ENCODE measurements around the gene C6orf118.

The C6orf118 gene

DNA sequence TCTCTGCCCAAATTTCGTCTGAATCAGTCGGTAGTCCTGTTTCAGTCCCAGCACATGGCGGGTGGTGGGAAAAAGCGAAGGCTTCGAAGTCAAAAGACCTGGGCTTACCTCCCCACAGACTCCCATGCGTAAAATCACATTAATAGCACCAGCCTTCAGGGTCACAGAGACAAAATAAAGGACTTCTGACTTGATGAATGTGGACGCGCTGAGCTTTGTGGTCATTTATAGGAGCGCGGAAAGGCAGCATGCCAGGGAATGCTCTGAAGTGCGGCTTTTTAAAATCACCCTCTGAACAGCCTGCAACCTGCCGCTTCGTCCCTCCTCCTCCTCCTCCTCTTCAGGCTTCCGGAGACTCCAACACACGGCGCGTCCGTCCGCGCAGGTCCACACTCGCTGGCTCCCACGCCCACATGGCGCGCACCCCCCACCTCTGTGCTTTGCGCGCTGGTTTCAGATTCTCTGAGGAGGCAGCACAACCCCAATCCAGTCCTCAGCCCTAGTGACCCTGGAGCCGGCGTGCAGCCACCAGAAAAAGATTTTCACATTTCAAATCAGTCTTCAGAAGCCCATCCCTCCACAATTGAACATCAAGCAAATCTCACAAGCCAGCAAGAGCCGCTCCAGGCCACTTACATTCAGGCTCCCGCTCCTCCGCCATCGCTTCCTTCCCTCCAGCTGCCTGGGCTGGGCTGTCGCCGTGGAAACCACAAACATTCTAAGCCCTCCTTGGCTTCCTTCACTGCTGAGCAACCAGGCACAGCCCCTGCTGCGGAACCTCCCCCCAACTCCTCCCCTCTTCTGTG lies at the start of gene C6orf118:
Gene C6orf118 (minus strand): TSS at position 680 of the 806 bp plus-strand sequence. CDS start 19 bp downstream, at position 661.
- DNase-seq (ENCODE audit: low read depth, low spot score), result no peak

GRCh38 chr6:165345700-165346099 lies 36.3 kb upstream of the C6orf118 start:
- DNase-seq (ENCODE audit: low read depth, low spot score), result no peak

- no peak for DNase-seq (ENCODE audit: low read depth, low spot score)
Measured at GRCh38 chr6:165340532-165340931, 31.1 kb upstream of the C6orf118 start.

- no peak for DNase-seq (ENCODE audit: low read depth, low spot score)
Measured at GRCh38 chr6:165325609-165326008, 16.2 kb upstream of the C6orf118 start.

- no peak for DNase-seq (ENCODE audit: low read depth, low spot score)
Measured at GRCh38 chr6:165321555-165322145, 12.2 kb upstream of the C6orf118 start.

GRCh38 chr6:165321150-165321549 lies 11.7 kb upstream of the C6orf118 start:
- DNase-seq (ENCODE audit: low read depth, low spot score), result no peak

GRCh38 chr6:165317723-165318122 lies 8.3 kb upstream of the C6orf118 start:
- no peak for DNase-seq (ENCODE audit: low read depth, low spot score)

DNA sequence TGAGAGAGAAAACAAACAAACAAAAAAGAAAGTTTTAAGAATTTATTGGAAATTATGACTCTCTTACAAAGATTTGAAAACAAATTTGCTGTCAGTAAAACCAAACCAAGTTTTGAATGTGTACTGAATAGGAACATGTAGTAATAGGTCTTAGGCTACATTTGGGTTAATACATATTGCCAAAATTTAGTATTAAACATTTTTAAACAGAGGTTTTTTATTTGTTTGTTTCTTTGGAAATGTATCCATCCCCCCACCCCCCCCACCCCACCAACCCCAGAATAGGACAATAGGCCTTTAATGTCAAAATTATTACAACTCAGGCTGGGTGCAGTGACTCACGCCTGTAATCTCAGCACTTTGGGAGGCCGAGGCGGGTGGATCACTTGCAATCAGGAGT lies 2.5 kb downstream of the C6orf118 start:
- DNase-seq (ENCODE audit: low read depth, low spot score), result no peak

DNA sequence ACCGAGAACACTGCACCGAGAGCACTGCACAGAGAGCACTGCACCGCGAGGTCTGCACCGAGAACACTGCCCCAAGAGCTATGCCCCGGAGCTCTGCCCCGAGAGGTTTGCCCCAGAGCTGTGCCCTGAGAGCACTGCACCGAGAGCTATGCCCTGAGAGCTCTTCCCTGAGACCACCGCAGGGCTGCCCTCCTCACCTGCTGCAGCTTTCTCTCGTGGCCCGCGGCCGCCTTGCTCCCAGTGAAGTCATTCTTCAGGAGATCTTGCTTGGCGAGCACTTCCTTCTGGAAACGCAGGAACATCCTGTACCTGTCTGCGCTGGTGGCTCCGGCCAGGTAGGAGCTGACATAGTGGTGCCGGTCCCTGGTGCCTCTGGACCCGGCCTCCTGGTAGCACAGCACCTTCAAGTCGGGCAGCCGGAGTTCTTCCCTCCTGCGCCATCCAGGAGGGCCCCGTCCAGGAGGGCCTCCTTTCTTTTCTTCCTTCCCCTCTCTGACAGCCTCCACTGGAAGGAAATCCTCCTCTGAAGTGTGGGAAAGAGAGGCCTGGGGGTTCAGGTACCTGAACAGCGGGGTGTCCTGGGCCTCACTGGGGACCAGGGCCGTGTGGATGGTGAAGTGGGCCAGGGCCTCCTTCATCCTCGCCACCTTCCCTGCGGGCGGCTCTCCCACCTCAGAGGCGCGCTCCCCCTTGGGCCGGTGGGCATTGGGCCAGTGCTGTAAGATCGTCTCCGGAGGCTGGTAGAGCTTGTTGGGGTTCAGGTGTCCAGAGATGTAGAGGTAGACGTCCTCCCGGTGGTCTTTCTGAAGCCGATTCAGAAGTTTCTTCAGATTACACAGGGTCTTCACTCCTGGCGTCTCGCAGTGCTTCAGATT lies 7.8 kb downstream of the C6orf118 start:
- DNase-seq (ENCODE audit: low read depth, low spot score), result no peak

GRCh38 chr6:165300422-165300936 lies 8.9 kb downstream of the C6orf118 start:
- no peak for DNase-seq (ENCODE audit: low read depth, low spot score)

- no peak for DNase-seq (ENCODE audit: low read depth, low spot score)
Measured at GRCh38 chr6:165298875-165299274, 10.5 kb downstream of the C6orf118 start.

DNA sequence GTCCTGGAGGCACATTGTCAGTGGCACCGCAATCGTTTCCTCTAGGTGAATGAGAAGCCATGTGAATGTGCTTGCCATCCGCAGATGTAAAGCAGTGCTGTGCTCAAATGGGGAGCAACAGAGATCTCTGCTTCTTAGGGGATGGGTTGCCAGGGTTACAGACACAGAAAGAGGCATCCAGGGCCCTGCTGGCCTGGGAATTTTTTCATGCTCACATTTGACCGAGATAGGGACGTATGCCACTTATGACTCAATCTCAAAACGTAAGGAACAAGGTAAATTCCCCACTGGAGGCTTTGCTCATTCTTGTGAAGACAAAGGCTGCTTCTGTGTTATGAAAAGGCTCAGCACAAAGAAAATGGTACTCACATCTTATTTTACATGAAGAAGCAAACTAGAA lies 11.0 kb downstream of the C6orf118 start:
- DNase-seq (ENCODE audit: low read depth, low spot score), result no peak

GRCh38 chr6:165292657-165293056 lies 16.7 kb downstream of the C6orf118 start:
- DNase-seq (ENCODE audit: low read depth, low spot score), result no peak

DNA sequence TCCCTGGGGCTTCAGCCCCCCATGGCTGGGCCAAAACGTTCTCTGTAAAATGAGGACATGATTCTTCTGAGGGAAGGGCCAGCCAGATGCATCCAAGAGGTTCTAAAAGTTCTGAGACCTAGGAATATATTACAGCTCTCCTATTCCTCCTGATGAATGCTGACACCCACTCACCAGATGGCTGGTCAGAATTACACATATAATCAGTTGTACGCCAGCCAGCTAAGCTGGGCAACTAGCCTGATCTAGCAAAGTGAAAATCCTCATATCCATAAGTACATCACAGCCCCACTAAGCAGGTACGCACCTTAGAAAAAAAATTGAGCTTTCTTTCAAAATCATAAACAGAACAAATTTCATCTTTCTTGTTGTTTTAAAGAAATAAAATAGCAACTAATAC lies 34.8 kb downstream of the C6orf118 start:
- DNase-seq (ENCODE audit: low read depth, low spot score), result no peak

DNA sequence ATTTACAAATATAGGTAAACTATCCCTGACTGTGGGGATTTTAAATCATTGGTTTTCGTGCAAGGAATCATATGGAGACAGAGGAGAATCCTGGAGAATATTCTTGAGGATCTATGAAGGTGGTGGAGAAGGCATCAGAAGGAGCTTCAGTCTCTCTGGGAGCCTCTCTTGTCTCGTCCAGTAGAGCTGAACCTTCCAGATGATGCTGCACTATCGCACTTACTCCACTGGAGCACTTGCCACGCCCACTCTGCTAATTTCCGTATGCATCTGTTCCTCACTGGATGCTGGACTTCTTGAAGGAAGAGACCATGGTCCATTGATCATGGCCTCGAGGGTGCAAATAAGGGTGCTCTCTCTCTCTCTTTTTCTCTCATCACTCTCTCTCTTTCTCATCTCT lies 36.8 kb downstream of the C6orf118 start:
- DNase-seq (ENCODE audit: low read depth, low spot score), result no peak

DNA sequence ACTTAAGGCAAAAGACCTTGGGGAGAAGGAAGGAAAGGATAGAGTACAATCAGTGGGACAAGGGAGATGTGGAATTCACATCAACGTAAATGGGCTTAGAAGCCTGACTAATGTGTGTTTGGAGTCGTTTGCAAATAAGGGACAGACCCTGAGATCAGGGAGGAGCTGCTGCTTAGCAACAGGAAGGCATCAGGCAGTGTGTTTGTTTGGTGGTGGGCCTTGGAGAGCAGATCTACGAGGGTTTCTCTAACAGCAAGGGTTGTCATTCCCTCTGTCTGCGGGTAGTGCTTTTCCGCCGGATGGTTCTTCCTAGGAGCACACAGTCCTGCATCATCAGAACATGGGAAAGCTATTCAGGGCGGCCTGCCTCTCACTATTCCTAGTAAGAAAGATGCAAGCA lies 40.4 kb downstream of the C6orf118 start:
- DNase-seq (ENCODE audit: low read depth, low spot score), result no peak

DNA sequence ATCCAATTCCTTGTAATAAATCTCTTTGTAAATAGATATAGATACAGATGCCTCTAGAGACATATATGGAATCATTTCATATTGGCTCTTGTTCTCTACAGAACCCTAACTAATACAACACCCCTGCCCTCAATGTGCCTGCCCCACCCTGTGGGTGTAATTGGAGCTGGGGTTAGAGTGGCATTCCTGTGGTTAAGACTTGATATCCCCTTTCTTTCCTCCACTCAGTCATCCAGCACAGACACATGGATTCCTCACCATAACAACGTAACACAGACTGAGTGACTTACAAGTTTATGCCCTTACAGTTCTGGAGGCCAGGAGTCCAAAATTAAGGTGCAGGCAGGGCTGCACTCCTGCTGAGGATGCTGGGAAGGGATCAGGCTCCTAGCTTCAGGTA lies 42.8 kb downstream of the C6orf118 start:
- no peak for DNase-seq (ENCODE audit: low read depth, low spot score)

GRCh38 chr6:165266191-165266590 lies 43.2 kb downstream of the C6orf118 start:
- no peak for DNase-seq (ENCODE audit: low read depth, low spot score)

- DNase-seq (ENCODE audit: low read depth, low spot score), result no peak
Measured at GRCh38 chr6:165260462-165260861, 48.9 kb downstream of the C6orf118 start.

GRCh38 chr6:165249808-165250207 lies 59.6 kb downstream of the C6orf118 start:
- no peak for DNase-seq (ENCODE audit: low read depth, low spot score)

DNA sequence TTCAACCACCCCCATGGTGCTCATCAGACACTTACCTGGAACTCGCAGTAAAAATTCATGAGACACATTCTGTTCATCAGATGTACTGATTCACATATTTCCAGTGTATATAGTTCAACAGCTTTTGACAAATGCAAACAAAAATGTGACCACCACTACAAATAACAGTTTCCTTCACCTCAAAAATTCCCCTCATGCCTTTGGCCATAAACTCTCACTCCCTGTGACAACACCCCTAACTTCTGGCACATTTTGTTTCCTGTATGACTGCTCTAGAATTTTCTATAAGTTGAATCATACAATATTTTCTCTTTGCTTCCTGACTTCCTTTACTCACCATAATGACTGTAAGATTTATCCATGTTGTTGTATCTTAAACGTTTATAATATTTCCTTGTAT lies 63.7 kb downstream of the C6orf118 start:
- DNase-seq (ENCODE audit: low read depth, low spot score), result no peak

DNA sequence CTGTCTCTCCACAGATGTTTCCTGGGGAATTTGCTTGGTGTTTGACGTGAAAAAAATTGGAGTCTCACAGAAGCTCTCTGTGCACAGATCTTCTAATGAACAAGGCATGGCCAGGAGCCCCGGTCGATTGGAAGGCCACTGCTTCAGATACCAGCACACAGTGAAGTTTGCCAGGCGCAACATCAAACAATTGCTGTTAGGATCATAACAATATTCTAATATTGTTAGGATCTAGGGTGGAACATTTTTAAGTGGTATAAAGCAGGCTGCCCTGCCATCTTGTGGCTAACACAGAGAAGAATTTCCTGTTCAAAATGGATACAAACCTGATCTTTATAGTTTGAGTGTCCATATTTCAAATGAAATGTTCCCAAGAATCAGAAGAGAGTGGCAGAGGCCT lies 64.1 kb downstream of the C6orf118 start:
- no peak for DNase-seq (ENCODE audit: low read depth, low spot score)
